ENCODE data around the gene SLC38A3. TPM values are rescaled to one million over a fixed set of nuclear protein-coding genes. Genes with fewer than 3 reads are reported as not detected.

SLC38A3 gene
- total and polyA plus RNA-seq, 2 of the 8 experiments (the other 6 are each of a cell fraction or from before 2014, with no cell fraction given) = 1.2 to 3.7 TPM

GRCh38 chr3:50174947-50175524 is 30.0 kb upstream of the SLC38A3 start:
- no peak overlapping the region for H3K23ac ChIP-seq (ENCODE audit: insufficient read length)
- H3K36me3 ChIP-seq (ENCODE audit: control insufficient read depth in 2 of 4, insufficient read depth in 4 of 4, low read length in 3 of 4) = peaks cover 7 to 28% (median 14%) of the 10 kb centered on the region in 4 experiments
- no peaks in the 10 kb centered on the region for H3K23me2 ChIP-seq (ENCODE audit: low read depth, low read length)
- no peak overlapping the region for H2BK20ac ChIP-seq (ENCODE audit: low read length)
- peaks cover 4 to 16% of the 10 kb centered on the region in 2 experiments for H4K20me1 ChIP-seq (replicated peaks in 1 of 2; ENCODE audit: control insufficient read depth in 1 of 2, insufficient read depth in 2 of 2, low read length in 2 of 2)
- H3K4me2 ChIP-seq (ENCODE audit: insufficient read depth in 1 of 2, low read depth in 2 of 2, low read length in 2 of 2) = no peak overlapping the region
- H2BK12ac ChIP-seq (ENCODE audit: low read depth, low read length) = no peak overlapping the region
- H3K4me3 ChIP-seq (ENCODE audit: extremely low read depth in 1 of 4, insufficient read depth in 2 of 4, low read depth in 3 of 4, low read length in 4 of 4) = no peak overlapping the region
- ChIA-PET POLR2A (ENCODE audit: partially characterized antibody) (interaction anchor here (7.2 kb wide), 1 partner anchor 54 kb away, joined by 34 read pairs; no protein-coding TSS in a partner anchor), CTCF (ENCODE audit: partially characterized antibody) (interaction anchor here (0.7 to 25.0 kb wide), 15 partner anchors 8 to 56 kb away, joined by 3 to 299 read pairs (median 5); partner anchors contain the start of gene GNAT1)
- H4K5ac ChIP-seq (ENCODE audit: insufficient read length, low read depth, low read length) = no peak overlapping the region
- no peak for FAIRE-seq
- no peak overlapping the region for H2BK5ac ChIP-seq (ENCODE audit: low read depth, low read length)
- H2AFZ ChIP-seq (ENCODE audit: low read length) = no peak overlapping the region
- H4K91ac ChIP-seq (replicated peaks; ENCODE audit: insufficient read length, low read length) = no peak overlapping the region
- H3K56ac ChIP-seq (replicated peaks; ENCODE audit: insufficient read length, low read depth, low read length) = no peak overlapping the region
- H3K27ac ChIP-seq (ENCODE audit: low read depth, low read length) = no peak overlapping the region
- peaks cover 0 to 7% (median 2%) of the 10 kb centered on the region in 4 experiments; a peak in 3 of 7 replicates for H3K4me1 ChIP-seq (replicated peaks in 1 of 4; ENCODE audit: control insufficient read depth in 3 of 4, insufficient read depth in 4 of 4, low read length in 3 of 4)
- no peak overlapping the region for H2BK120ac ChIP-seq (replicated peaks; ENCODE audit: low read depth, low read length)
- no peaks in the 10 kb centered on the region for H3K9me3 ChIP-seq (ENCODE audit: insufficient read depth in 2 of 2, low read depth in 1 of 2, low read length in 1 of 2)
- no peak overlapping the region for H3K14ac ChIP-seq (ENCODE audit: insufficient read length)
- TF ChIP-seq RAD21 (IDR thresholded peaks at IDR 0.05 in 1 of 2, conservative IDR thresholded peaks at IDR 0.05 in 1 of 2; ENCODE audit: low read depth in 2 of 2, low read length in 2 of 2) = peak; percentile 13 to 35; a peak in 1 of 4 replicates
- TF ChIP-seq, protein P1, sequence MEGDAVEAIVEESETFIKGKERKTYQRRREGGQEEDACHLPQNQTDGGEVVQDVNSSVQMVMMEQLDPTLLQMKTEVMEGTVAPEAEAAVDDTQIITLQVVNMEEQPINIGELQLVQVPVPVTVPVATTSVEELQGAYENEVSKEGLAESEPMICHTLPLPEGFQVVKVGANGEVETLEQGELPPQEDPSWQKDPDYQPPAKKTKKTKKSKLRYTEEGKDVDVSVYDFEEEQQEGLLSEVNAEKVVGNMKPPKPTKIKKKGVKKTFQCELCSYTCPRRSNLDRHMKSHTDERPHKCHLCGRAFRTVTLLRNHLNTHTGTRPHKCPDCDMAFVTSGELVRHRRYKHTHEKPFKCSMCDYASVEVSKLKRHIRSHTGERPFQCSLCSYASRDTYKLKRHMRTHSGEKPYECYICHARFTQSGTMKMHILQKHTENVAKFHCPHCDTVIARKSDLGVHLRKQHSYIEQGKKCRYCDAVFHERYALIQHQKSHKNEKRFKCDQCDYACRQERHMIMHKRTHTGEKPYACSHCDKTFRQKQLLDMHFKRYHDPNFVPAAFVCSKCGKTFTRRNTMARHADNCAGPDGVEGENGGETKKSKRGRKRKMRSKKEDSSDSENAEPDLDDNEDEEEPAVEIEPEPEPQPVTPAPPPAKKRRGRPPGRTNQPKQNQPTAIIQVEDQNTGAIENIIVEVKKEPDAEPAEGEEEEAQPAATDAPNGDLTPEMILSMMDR (IDR thresholded peaks at IDR 0.05; ENCODE audit: control extremely low read depth in 1 of 3, insufficient read depth in 1 of 3, low read depth in 1 of 3, low read length in 3 of 3) = 0 out of 4 replicates have a peak, but pooled peaks of 1 of the 3 experiments have one; percentile 3
- no peak for TF ChIP-seq EZH2 (IDR thresholded peaks at IDR 0.05; ENCODE audit: low read depth, low read length, severe bottlenecking)
- 92% methylated on average over 17 of the region's 17 CpGs; no CpG with 5 or more reads in 1 of the 2 experiments for WGBS, 2 experiments (ENCODE audit: extremely low coverage in 1 of 2, insufficient coverage in 1 of 2, insufficient read length in 1 of 2, insufficient replicate concordance in 2 of 2, low coverage in 1 of 2, low lambda C conversion rate in 2 of 2, missing lambda C conversion rate in 1 of 2)
- H3K79me2 ChIP-seq (ENCODE audit: control insufficient read depth in 1 of 2, insufficient read depth in 2 of 2, low read length in 2 of 2) = no peaks in the 10 kb centered on the region
- no peak overlapping the region for H2BK15ac ChIP-seq (ENCODE audit: low read length)
- no peaks in the 10 kb centered on the region for H3K27me3 ChIP-seq (replicated peaks in 1 of 4; ENCODE audit: control insufficient read depth in 3 of 4, extremely low read depth in 1 of 4, insufficient read depth in 3 of 4, low read length in 3 of 4)
- H3K4ac ChIP-seq (replicated peaks; ENCODE audit: insufficient read length, low read depth, low read length) = no peak overlapping the region
- H2AK5ac ChIP-seq (ENCODE audit: low read depth, low read length) = no peak overlapping the region
- H4K8ac ChIP-seq (ENCODE audit: extremely low read depth, insufficient read depth, low read length) = no peak overlapping the region
- no peak for DNase-seq (ENCODE audit: low read depth in 1 of 2, low spot score in 2 of 2)
- H3K79me1 ChIP-seq (ENCODE audit: low read depth, low read length) = peaks cover 10% of the 10 kb centered on the region
- H3K18ac ChIP-seq (ENCODE audit: extremely low read depth, low read length) = no peak overlapping the region
- H3K9ac ChIP-seq (replicated peaks in 1 of 4; ENCODE audit: extremely low read depth in 1 of 4, low read depth in 3 of 4, low read length in 3 of 4) = no peak overlapping the region

Data from H1 (cell line).